ENCODE results near the gene CSN3. TPM values are rescaled to one million over a fixed set of nuclear protein-coding genes. Genes with fewer than 3 reads are reported as not detected.

Gene CSN3
- total RNA-seq, 1 experiment from 2014 or later: not detected

GRCh38 chr4:70239884-70240591 is 2.4 kb upstream of the CSN3 start:
- no peak overlapping the region for H3K23ac ChIP-seq (ENCODE audit: insufficient read length, low read depth, low read length)
- H2BK20ac ChIP-seq (ENCODE audit: low read depth, low read length, poor library complexity, severe bottlenecking): no peak overlapping the region
- no peak overlapping the region for H3K4ac ChIP-seq (ENCODE audit: low read depth, low read length)
- H3K4me1 ChIP-seq (ENCODE audit: insufficient read depth, low read length): no peaks in the 10 kb centered on the region; the same call in 1 of the 2 replicates
- no peaks in the 10 kb centered on the region for H3K79me2 ChIP-seq (ENCODE audit: insufficient read depth, low read length)
- no peak overlapping the region for H3K18ac ChIP-seq (ENCODE audit: insufficient read length, low read depth, low read length)
- H3K27me3 ChIP-seq (ENCODE audit: insufficient read depth, low read length): no peaks in the 10 kb centered on the region
- no peak overlapping the region for H4K91ac ChIP-seq (ENCODE audit: insufficient read length, low read depth, low read length)
- no peak overlapping the region for H3T11ph ChIP-seq (ENCODE audit: low read length)
- H3K14ac ChIP-seq (ENCODE audit: insufficient read depth, low read length): no peak overlapping the region
- H3K9ac ChIP-seq (ENCODE audit: extremely low read depth, insufficient read length, low read length): no peak overlapping the region
- no peaks in the 10 kb centered on the region for H4K20me1 ChIP-seq (ENCODE audit: control insufficient read depth, insufficient read depth, insufficient read length)
- no peak overlapping the region for H3K4me2 ChIP-seq (ENCODE audit: insufficient read depth, insufficient read length, low read length)
- H2BK5ac ChIP-seq (ENCODE audit: insufficient read length, low read length): no peak overlapping the region
- H3K9me3 Mint-ChIP-seq: no peaks in the 10 kb centered on the region
- no peaks in the 10 kb centered on the region for H3K79me1 ChIP-seq (ENCODE audit: insufficient read depth, low read depth, low read length, poor library complexity, severe bottlenecking)
- no peak overlapping the region for H3K56ac ChIP-seq (ENCODE audit: insufficient read length, low read depth, low read length)
- no peak for DNase-seq
- no peak overlapping the region for H2BK12ac ChIP-seq (ENCODE audit: insufficient read length, low read depth, low read length)
- H3K9me3 ChIP-seq (ENCODE audit: control insufficient read depth, low read depth, low read length): no peaks in the 10 kb centered on the region
- no peak overlapping the region for H2BK15ac ChIP-seq (ENCODE audit: low read depth, low read length)
- H4K5ac ChIP-seq (ENCODE audit: insufficient read length, low read depth, low read length): no peak overlapping the region
- no peak for TF ChIP-seq CTCF (conservative IDR thresholded peaks at IDR 0.05)
- no peak overlapping the region for H2AK5ac ChIP-seq (ENCODE audit: insufficient read length, low read length)
- H3K4me3 Mint-ChIP-seq: no peak overlapping the region
- H3K27me3 Mint-ChIP-seq (ENCODE audit: low read depth): no peaks in the 10 kb centered on the region
- no CpG with 5 or more reads among the region's 5 CpGs for WGBS (ENCODE audit: extremely low coverage, insufficient read length, low lambda C conversion rate)
- no peak overlapping the region for H3K27ac ChIP-seq (ENCODE audit: insufficient read length, low read depth, low read length)
- H3K23me2 ChIP-seq (ENCODE audit: insufficient read length, low read depth, low read length, poor library complexity, severe bottlenecking): no peaks in the 10 kb centered on the region
- H3K36me3 Mint-ChIP-seq (ENCODE audit: insufficient read depth in 1 of 3, low read depth in 3 of 3): no peaks in the 10 kb centered on the region
- H3K27ac Mint-ChIP-seq: no peak overlapping the region
- H2BK120ac ChIP-seq (ENCODE audit: low read depth, low read length, poor library complexity, severe bottlenecking): no peak overlapping the region
- H4K8ac ChIP-seq (replicated peaks; ENCODE audit: insufficient read length, low read depth, low read length): no peak overlapping the region
- H3K4me1 Mint-ChIP-seq: no peaks in the 10 kb centered on the region
- H2AFZ ChIP-seq (ENCODE audit: low read length): no peak overlapping the region
